NCI-H446 treated with DMSO at 0.1 percent for 48 hours (cell line): ENCODE measurements around the gene CDH22.

Experiments
- DNase-seq: peaks from one replicate; lab custom pipeline; 2025; lab: John Stamatoyannopoulos, UW

Gene CDH22

DNA sequence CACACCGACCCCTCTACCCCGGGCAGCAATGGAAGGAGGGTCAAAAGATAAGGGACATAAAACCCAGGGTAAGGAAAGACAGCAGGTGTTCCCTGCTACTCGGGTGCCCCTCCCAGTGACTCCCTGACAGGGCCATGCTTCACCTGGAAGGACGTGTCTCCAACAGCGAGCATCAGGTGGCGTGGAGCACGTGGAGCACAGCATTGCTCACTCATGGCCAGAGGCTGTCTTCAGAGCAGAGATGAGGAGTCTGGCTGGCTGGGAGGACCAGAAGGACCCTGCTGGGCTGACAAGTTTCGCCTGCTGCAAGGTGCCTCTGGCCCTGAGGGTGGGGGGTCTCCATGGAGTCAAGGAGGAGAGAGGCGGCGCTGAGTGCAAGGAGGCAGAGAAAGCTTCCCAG, 15.3 kb upstream of the CDH22 start:
- no peak for DNase-seq

DNA sequence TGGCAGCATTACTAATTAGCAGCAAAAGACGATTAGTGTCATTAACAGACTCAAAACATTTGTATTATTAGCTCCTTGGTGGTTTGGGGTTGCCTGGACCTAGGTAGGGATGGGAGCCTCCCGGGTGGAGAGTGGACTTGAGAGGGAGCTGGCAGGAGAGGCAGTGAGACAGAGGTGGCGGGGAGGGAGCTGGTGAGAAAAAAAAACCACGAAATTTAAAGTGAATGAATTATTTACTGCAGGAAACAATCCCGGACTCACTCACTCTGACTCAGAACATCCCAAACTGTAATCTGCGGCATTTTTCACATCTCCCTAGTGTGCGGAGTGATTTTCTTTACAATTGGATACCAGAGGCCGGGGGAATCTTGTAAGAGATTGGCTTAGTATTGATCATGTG, 14.3 kb upstream of the CDH22 start:
- no peak for DNase-seq

DNA sequence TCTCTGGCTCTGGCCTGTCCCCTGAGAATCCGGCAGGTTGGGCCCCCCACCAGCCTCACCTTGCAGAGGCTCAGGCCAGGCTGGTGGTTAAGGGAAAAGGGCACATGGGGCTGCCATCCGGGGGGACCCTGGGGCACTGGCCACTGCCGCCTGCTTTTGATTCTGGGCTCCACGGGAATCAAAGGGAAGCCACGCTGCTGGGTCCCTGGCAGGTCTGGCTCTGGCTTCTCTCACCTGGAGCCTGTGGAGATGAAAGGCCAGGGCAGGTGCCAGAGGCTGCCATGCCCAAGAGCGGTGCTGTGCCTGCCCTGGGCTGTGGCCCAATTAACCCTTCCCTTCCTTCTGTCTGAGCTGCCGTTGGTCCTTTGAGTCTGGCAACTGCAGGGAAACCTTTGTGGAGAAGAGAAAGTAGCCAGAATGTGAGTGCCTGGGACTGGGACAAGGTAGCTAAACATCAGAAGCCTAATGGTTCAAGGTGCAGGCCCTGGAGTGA, 9.4 kb upstream of the CDH22 start:
- no peak for DNase-seq

DNA sequence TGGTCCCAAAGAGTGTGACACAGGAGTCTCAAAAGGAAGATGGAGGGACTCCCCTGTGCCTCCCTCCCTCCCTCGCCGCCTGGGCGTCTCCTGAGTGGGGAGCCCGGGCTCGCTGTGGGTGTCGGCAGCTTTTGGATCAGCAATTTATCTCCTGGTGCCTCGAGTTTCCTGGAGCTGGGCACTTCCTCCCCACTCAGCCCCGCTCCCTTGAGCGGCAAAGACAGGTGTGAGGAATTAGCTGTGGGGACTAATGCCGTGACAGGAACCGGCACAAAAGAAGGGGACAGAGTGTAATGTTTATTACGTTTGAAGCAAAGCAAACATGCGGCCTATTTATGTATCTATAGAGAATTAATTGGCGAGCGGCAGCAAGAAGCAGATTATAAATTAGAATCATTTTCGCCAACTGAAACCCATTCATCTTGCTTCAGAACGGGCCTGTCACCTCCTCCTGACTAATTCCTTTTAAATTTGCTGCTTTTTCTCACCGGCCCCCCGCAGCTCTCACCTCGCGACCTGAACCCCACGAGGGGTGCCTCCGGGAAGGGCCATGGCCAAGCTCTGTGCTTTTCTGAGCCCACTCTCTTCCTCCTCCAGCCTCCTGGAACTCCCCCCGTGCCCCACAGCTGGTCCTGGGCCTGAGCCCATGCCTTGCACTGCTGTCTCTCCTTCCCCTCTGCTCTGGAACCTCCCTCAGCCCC, 8.8 kb upstream of the CDH22 start:
- DNase-seq = no peak

DNA sequence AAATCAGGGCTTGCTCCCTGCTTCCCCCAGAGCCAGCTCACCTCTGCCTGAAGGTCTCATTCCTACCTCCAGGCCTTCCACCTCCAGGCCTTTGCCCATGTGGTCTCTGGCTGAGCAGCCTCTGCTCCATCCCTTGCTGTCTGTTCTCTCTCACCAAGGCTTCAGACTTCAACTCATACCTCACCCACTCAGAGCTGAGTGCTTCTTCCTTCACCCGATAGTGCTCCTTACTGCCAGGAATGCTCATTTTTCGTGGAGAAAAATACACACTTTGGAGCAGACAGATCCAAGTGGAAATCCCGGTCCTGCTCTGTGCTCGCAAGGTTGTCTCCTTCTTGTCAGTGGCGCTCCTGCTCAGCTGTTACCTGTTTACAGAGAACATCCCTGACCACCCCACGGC, 7.0 kb upstream of the CDH22 start:
- DNase-seq = no peak

DNA sequence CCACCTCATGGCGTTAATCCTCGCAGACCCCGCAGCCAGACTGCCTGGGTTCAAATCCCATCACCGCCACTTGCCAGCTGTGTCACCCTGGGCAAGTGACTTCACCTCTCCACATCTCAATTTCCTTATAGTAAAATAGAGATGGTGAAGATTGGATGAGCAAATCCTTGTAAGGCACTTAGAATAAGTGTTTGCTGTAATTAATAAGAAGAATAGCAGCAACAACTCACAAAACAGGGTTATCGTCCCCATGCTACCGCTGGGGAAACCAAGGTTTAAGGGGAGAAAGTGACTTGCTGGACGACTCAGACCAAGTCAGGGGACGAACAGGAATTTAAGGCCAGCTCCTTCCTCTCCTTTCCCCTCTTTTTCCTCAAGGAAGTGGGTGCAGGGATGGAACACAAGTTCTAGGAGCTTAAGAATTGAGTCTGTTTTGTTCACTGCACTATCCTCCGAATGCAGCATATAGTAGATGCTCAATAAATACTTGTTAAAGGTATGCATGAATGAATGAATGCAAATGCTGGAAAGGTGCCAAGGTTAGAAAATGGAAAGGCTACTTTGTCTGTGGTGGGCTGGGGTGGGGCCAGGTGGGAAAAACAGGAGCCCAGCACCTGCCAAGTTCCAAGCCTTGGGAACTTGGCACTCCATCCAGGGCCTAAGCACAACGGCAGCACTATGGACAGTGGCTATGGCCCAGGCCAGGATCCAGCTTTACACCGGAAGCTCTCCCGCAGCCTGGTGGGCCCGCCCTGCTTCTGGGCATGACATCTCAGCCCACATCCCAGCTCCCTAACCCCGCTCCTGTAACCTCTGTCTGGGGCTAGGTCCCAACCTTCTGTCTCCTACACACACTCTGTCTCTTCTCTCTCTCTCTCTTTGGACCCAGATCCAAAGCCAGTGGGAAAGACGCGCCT, 4.9 kb upstream of the CDH22 start:
- no peak for DNase-seq

DNA sequence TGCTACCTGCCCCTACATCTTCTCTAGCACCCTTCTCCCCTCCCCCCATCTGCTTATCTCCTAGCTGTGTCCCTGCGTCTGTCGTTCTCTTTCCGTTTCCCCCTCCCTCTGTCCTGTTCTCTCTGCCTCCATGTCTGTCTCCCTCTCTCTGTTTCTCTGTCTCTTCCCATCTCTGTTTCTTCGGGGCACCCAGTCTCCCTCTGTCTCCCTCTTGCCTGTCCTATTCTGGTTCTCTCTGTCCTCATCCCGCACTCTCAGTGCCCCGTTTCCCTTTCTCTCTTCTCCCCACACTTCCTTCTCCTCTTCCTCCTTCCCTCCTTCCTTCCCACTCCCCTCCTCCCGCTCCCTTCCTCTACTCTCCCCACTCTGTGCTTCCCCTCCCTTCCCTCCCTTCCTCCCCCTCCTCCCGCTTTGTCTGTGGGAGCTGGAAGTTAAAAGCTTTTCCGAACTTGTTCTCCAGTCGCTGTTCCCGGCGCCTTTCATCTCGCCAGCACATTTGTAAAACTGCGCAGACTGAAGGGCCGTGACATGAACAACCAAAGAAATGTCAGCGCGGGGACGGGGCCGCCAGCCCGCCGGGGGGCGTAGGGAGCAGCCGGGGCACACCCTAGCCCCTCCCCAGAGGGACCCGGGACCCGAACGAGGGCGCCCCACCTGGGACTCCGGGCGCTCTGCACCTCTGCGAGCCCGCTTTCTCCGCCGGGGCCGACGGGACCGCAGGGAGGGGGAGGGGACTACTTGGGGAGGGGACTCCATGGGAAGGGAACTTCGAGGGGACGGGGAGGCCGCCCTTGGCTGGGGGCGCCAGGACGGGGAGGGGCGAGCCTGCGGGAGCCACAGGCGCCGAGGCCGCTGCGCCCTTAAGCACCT, 4.0 kb upstream of the CDH22 start:
- DNase-seq = no peak

DNA sequence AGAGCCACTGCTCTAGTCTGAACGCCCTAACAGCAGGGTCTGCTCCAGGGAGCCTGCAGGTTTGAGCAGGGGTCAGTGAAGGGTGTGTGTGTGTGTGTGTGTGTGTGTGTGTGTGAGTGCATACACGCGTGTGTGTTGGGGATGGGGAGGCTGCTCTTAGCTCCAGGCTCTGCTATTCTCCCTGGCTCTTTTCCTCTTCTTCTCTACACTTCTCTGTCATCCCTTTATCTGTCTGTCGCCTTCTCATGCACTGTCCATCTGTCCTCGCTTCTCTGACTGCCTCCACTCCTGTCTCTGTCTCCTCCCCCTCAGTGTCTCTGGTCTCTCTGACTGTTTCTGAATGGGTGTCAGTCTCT, 3.4 kb upstream of the CDH22 start:
- no peak for DNase-seq

DNA sequence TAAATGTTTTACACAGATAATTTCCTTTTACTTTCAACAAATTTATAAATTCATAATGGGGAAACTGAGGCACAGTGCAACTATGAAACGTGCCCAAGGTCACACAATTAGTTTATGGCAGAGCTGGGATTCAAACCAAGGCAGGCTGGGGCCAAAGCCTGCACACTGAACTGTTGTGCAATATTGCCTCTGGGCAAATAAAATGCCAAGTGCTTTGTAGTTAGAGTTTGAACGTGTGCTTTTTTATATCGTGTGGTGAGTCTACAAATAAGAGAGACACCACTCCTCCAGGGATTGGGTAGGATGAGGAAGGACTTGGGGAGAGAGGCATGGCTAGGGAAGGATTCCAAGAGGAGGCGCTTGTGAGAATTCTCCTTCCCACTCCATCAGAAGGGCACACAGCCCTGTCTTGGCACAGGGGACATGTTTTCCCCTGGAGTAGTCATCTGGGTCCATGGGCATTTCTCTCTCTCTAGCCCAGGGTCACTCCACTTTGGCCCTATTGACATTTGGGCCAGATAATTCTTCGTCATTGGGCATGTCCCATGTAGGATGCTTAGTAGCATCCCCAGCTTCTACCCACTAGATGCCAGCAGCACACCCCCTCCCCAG, 2.8 kb upstream of the CDH22 start:
- no peak for DNase-seq

DNA sequence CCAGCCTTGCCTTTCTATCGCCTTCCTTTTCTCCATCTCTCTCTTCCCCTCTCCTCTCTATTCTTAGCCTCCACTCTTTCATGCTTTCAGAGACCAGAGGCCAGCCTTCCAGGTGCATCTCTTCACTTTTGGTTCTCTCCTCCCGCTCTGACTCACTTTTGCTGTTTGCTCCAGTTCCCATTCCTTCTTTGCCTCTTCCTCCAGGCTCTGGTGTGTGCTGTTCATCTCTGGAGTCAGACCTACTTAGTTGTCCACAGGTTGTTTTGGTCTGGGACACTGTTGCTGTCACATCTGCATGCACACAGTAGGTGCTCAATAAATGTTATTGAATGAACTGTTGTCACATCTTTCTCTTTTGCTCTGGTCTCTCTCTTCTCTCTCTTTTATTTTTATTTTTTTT, 1.6 kb upstream of the CDH22 start:
- DNase-seq = no peak

DNA sequence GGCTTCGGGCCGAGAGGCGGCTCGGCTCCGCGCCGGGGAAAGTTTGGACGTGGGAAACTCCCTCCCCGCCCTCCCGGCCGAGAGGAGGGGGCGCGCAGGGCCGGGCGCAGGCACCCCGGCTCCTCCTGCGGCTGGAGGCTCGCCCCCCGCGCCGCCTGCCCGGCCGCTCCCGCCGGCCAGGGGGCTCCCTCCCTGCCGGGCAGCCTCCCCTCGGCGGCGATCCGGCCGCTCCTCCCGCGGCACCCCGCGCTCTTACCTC, 370 bp downstream of the CDH22 start:
- no peak for DNase-seq

DNA sequence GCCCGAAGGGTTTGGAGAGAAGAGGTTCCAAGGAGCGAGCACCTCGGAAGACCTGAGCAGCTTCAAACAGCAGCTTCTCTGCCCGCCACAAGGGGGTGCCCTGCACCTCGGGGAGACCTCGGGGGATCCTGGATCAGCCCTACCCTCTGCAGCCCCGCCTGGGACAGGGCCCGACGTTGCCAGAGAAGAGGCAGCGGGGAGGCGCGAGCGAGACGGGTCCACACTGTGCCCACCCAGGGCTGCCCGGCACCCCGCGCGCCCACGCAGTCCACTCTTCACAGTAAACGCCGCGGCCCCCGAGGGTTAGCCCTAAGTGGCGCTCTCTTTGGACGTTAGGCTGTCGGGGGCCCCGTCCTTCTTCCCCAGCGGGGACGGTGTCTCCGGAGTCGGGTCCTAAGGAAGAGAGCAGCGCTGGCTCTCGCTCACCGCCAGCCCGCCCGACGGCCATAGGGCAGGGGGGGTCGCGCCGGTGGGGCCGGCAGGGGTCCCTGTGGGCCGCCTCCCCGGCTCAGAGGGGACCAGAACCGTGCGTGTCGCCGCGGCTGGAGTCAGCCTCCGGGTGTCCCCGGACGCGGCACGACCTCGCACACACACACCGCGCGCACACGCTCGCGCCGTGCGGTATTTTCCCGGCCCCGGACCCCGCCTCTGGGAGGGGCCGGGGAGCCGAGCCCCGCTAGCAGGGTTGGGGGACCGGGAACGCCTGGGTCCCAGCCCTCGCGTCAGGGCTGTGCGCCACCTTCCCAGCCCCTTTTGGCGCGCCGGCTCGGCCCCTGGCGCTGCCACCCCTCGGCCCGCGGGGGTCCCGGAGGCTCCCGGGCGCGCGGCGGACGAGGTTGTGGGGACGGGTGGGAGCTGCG, 929 bp downstream of the CDH22 start:
- no peak for DNase-seq

DNA sequence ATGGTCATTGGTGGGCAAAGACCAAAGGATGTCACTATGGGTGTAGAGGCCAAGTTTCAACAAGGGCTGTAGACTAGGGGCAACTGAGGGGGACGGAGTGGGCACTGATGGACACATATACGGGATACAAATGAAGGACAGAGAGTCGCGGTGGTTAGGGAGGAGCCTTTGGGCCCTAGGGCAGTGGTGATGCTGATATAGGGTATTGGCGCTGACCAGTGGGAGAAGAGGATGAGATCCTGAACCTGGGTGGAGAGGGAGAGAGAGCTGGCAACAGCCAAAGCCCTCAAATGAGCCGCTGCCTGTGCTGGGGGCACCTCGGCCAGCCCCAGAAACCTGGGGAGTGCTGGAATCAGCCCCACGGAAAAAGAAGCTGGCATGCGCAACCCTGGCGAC, 1.6 kb downstream of the CDH22 start:
- no peak for DNase-seq

DNA sequence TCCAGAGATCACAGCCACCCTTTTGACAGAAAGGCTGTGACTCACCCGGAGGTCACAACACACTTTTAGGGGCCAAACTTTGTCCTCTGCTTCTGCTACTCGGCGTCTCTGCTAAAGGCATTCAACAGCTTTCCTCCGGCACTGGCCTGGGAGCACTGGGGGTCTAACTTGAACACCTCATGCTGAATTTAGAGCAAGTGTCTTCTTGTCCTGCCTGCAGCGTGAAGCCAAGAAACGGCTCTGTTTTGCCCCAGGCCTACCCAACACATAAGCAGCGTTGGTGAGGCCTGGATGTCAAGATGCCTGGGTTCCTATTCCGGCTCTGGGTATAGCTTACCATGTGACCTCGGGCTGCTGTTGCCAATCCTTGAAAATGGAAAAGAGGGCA, 2.3 kb downstream of the CDH22 start:
- DNase-seq = no peak

DNA sequence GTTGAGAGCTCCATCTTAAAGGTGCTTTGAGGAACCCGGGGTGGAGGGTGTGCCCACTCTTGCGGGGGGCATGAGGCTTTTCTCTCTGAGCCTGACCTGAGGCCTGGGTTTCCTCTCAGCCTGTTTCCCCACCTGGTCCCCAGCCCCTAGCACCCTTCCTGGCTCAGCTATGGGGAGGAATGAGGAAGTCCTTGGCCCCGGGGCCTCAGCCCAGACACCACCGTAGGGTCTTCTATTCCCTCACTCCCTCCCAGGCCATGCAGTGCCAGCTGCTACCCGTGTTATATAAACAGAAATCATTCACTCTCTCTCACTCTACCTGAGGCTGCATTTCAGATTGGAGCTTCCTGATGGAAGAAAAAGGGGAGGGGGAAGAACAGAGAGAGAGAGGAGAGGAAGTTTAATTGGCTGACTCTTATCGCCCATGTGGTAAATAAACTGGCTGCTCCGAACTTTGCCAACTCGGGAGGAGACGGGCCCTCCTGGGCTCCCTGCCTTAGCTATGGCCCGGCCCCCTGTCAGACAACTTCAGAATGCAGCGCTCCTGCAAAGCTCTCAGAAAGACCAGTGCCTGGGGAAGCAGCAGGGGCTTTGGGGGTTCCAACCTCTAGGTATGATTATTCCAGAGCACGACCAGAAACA, 2.8 kb downstream of the CDH22 start:
- no peak for DNase-seq

DNA sequence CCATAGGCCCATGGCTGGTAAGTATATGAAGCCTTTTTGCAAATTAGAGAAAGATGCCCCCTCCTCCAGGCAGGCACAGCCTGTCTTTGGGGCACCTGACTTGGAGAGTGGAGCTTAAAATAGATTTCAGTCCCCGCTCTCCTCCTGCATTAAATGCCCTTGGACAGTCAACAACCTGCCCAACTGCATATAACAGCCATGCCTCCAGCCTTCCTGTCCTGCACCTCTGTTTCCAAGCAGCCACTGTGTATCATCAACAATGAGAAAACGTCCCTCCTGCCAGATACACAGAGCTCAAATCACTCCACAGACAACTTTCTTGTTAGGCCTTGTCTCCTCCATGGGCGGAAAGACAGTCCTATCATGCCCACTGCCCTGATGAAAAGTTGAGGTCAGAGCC, 3.4 kb downstream of the CDH22 start:
- no peak for DNase-seq

DNA sequence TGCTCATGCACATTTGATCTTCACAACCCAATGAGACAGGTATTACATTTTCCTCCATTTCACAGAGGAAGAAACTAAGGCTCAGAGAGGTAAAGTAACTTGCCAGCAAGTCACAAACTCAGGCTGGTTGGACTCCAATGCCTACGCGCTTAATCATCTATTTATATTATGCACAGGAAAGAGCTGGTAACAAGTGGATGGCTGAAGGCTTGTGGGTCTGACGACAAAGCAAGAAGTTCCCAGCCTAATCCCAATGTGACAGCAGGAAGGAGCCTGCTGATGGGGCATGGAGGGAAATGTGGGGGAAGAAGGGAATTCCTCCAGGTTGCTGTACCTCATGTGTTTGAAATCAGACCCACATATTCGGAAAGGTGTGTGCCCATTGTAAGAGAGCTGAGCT, 3.9 kb downstream of the CDH22 start:
- no peak for DNase-seq

DNA sequence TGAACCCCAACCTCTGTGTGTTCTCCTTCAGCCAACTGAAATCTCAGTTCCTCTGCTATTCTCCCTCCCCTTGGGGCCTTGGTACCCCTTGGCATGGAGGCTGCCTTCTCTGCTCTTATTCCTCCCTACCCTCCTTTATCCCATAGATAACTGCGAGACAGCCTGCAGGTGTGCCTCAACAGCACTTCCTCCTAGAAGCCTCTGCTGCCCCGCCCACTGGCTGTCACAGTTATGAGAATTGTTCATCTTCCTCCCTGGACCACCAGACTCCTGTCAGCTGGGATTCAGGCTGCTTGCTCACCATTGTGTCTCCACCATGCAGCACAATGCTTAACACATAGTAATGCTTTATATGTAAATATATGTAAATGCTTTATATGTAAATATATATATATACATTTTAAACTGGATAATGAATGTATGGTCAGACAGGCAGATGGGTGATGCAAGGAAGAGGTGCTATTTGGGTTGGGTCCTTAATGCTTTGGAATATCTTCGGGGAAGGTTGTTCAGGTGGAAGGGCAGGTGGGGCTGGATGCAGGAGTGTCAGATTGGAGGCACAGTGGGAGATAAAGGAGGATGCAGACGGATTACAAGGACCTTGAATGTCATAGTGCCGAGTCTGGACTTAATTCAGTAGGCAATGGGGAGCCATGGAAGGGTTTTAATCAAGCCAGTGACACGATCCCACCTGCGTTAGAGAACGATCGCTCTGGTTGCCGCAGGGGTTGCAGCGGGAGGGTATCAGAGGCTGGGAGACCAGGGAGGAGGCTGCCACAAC, 4.9 kb downstream of the CDH22 start:
- no peak for DNase-seq

DNA sequence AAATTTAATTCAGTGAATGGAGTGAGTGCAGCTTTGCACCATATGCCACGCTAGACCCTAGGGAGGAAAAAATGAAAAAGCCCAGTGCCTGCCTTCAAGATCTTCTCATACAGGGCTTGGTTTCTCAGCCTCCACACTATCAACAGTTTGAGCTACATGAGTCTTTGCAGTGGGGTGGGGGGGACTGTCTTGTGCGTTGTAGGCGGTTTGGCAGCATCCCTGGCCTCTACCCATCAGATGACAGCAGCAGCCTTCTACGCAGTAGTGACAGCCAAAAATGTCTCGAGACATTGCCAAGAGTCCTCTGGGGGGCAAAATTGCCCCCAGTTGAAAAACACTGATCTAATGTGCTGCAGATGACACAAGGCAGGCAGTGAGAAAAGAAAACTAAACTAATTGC, 6.2 kb downstream of the CDH22 start:
- peak; percentile 3 for DNase-seq

DNA sequence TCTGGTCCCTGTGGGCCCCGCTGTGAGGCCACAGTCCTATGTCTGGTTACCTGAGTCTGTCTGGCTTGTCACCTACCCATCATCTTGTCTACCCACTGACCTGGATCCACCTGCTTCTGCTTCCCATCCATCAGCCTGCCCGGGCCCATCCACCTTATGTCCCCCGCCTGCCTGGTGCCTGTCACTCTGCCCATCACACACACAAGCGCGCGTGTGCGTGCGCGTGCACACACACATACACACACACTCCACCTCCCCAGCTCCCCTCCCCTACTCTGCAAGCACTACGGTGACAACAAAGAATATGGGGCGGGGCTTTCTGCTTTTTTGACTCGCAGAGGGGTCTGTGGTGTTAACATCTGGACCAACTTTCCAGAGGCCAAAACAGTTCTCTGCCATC, 8.0 kb downstream of the CDH22 start:
- DNase-seq = no peak
